Panc1 (cell line): ENCODE measurements around the gene EVC. TPM values are rescaled to one million over a fixed set of nuclear protein-coding genes. Genes with fewer than 3 reads are reported as not detected.

Experiments used
- ATAC-seq: fragments of 200-7000 bp; cut with Tn5 transposase; 2 replicates; pipeline ENCODE4 v1.9.1; 2020; ENCODE audit warnings: mild to moderate bottlenecking, moderate library complexity
- BruUV-seq: library from RNA; stranded (reverse); fragments of 400-500 nt; replicated peaks from 2 replicates; lab custom pipeline; 2021; lab: Mats Ljungman, UMichigan
- CTCF ChIA-PET: fragments of 300-600 bp; sonication (Branson Sonifier 250); formaldehyde crosslinking; loops from one replicate; lab custom pipeline; 2022; ENCODE audit warnings: antibody characterized with exemption; lab: Charles Lee
- POLR2A ChIA-PET: fragments of 300-600 bp; sonication (Branson Sonifier 250); formaldehyde crosslinking; loops from one replicate; lab custom pipeline; 2022; ENCODE audit warnings: antibody characterized with exemption; lab: Charles Lee
- DNase-seq: peaks from one replicate; pipeline ENCODE4 v3.0.0-alpha.2; 2010; ENCODE audit warnings: low read depth, low spot score
- H3K27ac ChIP-seq: 2 replicates; pipeline ENCODE4 v1.5.1; 2011; ENCODE audit warnings: mild to moderate bottlenecking, low read length, inconsistent platforms
- H3K27me3 ChIP-seq: fragments of 200-500 bp; sonication (Bioruptor generic); 2 replicates; pipeline ENCODE4 v1.6.0; 2014; ENCODE audit warnings: low read length, inconsistent platforms; ENCODE audit not compliant: control insufficient read depth, insufficient read depth
- H3K36me3 ChIP-seq: fragments of 200-500 bp; sonication (Bioruptor generic); 2 replicates; pipeline ENCODE4 v1.5.1; 2014; ENCODE audit warnings: inconsistent platforms, mild to moderate bottlenecking, low read length, moderate library complexity; ENCODE audit not compliant: control insufficient read depth, insufficient read depth
- H3K4me1 ChIP-seq: 2 replicates; pipeline ENCODE4 v1.5.1; 2011; ENCODE audit warnings: inconsistent platforms, mild to moderate bottlenecking, low read length, moderate library complexity; ENCODE audit not compliant: control insufficient read depth, insufficient read depth
- H3K4me3 ChIP-seq, 2 experiments: 2 replicates each; pipeline ENCODE4 v1.5.1; 2011 to 2012; ENCODE audit warnings: low read depth in 2 of 2, low read length in 2 of 2, mild to moderate bottlenecking in 2 of 2, inconsistent platforms in 1 of 2, moderate library complexity in 1 of 2
- H3K9me3 ChIP-seq: fragments of 200-500 bp; sonication (Bioruptor generic); 2 replicates; pipeline ENCODE4 v1.5.1; 2014; ENCODE audit warnings: low read depth, mild to moderate bottlenecking, inconsistent platforms, low read length, moderate library complexity; ENCODE audit not compliant: control insufficient read depth, insufficient read depth
- CTCF ChIP-seq: fragments of 450-650 bp; IDR thresholded peaks from 2 replicates; pipeline ENCODE4 v1.5.1; 2017; ENCODE audit warnings: mild to moderate bottlenecking
- POLR2AphosphoS5 ChIP-seq: IDR thresholded peaks from 2 replicates; pipeline ENCODE4 v1.6.1; 2012; ENCODE audit warnings: mild to moderate bottlenecking, low read depth, low read length, moderate library complexity
- REST ChIP-seq, 2 experiments: IDR thresholded peaks; 2 replicates each; pipeline ENCODE4 v1.6.1; 2011 to 2012; ENCODE audit warnings: low read depth in 2 of 2, control low read depth in 1 of 2, low read length in 1 of 2, mild to moderate bottlenecking in 1 of 2, moderate library complexity in 1 of 2; ENCODE audit not compliant: insufficient read depth in 1 of 2
- SIN3A ChIP-seq: IDR thresholded peaks from 2 replicates; pipeline ENCODE4 v1.6.1; 2012; ENCODE audit warnings: low read depth, mild to moderate bottlenecking, low read length, moderate library complexity, borderline replicate concordance; ENCODE audit not compliant: insufficient read depth
- TCF7L2 ChIP-seq: IDR thresholded peaks from 2 replicates; pipeline ENCODE4 v1.6.1; 2011; ENCODE audit warnings: mild to moderate bottlenecking, low read depth, low read length, inconsistent platforms
- in situ Hi-C: cut with HindIII; loops from 2 replicates; pipeline ENCODE4 v1.10.0; 2016; ENCODE audit warnings: low sequenced_read_pairs, low pct_unique_long_range_greater_than_20kb
- intact Hi-C: fragments of 100-400 bp; cut with micrococcal nuclease; formaldehyde crosslinking; loops from one replicate; pipeline ENCODE4 v1.10.0; 2022; ENCODE audit not compliant: unreplicated experiment
- total RNA-seq: library from RNA; stranded (reverse); gene quantifications from one replicate; pipeline ENCODE4 v1.2.1, GENCODE V29; 2021; ENCODE audit not compliant: unreplicated experiment

EVC gene
- total RNA-seq, 1 experiment from 2014 or later, result 12.1 TPM

GRCh38 chr4:5801696-5802095 lies 90.7 kb downstream of the EVC start:
- BruUV-seq, result no TSS peak
- CTCF ChIA-PET, result no interaction called here

GRCh38 chr4:5802565-5802964 lies 91.6 kb downstream of the EVC start:
- no peaks in the 10 kb centered on the region for H3K36me3 ChIP-seq
- CTCF ChIA-PET, result interaction anchor here (0.6 to 1.4 kb wide), 2 partner anchors 11 to 182 kb away, joined by 3 to 4 read pairs; no protein-coding TSS in a partner anchor
- BruUV-seq, result no TSS peak

More at GRCh38 chr4:5801696-5802095, 90.7 kb downstream of the EVC start:
- TF ChIP-seq CTCF (no peak), SIN3A (no peak)
- Histone ChIP-seq H3K36me3 (no peaks in the 10 kb centered on the region), H3K4me1 (no peaks in the 10 kb centered on the region), H3K27ac (no peak overlapping the region), H3K4me3 (no peak overlapping the region), H3K9me3 (no peaks in the 10 kb centered on the region), H3K27me3 (no peaks in the 10 kb centered on the region)
- in situ Hi-C loops (no loop called here), intact Hi-C loops (no loop called here)
- ATAC-seq (no peak), DNase-seq (no peak)
- POLR2A ChIA-PET, result no interaction called here

More at GRCh38 chr4:5802565-5802964, 91.6 kb downstream of the EVC start:
- Histone ChIP-seq H3K9me3 (no peaks in the 10 kb centered on the region), H3K27me3 (no peaks in the 10 kb centered on the region), H3K4me1 (no peaks in the 10 kb centered on the region), H3K27ac (no peak overlapping the region), H3K4me3 (no peak overlapping the region)
- no peak for TF ChIP-seq REST (IDR thresholded peaks at IDR 0.05; ENCODE audit: insufficient read depth in 1 of 2, low read depth in 2 of 2, low read length in 1 of 2)
- no peak for TF ChIP-seq POLR2AphosphoS5
- TF ChIP-seq SIN3A, result no peak
- no peak for TF ChIP-seq TCF7L2
- no peak for TF ChIP-seq CTCF
- intact Hi-C loops, result no loop called here
- POLR2A ChIA-PET, result no interaction called here
- DNase-seq, result no peak
- ATAC-seq, result no peak
- in situ Hi-C loops, result no loop called here
